Measurements from ENCODE around the gene ZNF426.
"Not testable (repeated sequence)": the region's sequence is repeated elsewhere in the genome, so short reads cannot be mapped to it uniquely, and the experiment has no call there.

ZNF426 gene

DNA sequence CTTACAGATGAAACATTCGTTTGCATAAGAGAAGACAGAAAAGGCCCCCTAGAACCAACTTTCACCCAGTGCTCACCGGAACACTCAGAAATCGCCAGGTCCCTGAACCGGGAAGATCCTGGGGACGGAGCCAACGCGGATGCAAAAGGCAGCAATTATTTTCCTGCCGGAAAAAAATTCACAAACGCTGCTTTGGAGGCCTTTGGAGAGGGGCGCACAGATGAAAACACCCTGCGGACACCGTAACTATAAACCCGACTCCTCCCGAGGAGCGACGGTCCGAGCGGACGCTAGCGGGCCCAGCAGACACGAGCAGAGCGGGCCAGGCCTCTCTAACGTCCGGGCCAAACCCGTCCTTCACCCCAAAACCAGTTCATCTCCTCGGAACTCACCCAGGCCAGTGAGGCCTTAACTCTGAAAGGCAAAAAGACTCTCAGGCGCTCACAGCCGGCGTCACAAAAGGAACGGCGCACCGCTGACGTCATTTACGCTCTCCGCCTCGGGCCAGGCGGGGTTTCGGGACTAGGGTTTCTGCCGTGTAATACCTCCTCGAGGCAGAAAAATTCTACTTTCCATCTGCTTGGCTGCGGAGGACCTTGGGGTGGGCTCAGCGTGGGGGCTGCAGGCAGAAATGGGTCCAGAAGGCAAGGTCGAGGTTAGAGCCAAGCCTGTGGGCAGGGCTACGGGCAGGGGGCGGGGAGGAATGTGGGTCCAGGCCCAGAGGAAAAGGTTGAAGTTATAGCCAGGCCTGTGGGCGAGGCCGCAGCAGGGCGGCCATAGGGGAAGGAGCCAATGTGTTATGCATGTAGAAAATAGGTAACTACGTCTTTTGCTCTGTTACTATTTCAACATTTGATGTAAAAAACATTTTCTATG lies at the start of gene ZNF426:
ZNF426 (minus strand) TSS at position 463 of the 876 bp plus-strand sequence. CDS start 2,413 bp downstream, outside the sequence.
- peak; percentile 81 for DNase-seq

DNA sequence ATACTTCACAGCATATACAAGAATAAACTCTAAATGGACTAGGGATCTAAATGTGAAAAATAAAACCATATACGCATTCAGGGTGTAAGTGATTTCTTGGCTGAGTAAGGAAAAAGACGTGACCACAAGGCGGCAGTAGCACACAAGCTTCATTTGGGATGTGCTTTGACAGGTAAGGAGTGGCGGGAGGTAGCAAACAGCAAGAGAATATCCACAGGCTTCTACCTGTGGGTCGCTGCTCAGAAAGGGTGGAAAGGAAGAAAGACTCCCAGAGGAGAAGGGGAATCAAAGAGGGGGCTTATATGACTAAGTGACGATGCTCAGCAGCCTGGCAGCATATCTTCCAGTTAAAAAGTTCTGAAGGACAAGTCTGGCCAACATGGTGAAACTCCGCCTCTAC lies 48.3 kb upstream of the ZNF426 start:
- DNase-seq, result peak; percentile 65

- peak; percentile 84 for DNase-seq
These were observed 45.8 kb upstream of the ZNF426 start, which contains the start of gene ZNF121 for GRCh38 chr19:9584073-9584833. TSS of gene ZNF121 (minus strand) at chr19:9584504. CDS start at chr19:9568097, 16,407 bp downstream.

DNA sequence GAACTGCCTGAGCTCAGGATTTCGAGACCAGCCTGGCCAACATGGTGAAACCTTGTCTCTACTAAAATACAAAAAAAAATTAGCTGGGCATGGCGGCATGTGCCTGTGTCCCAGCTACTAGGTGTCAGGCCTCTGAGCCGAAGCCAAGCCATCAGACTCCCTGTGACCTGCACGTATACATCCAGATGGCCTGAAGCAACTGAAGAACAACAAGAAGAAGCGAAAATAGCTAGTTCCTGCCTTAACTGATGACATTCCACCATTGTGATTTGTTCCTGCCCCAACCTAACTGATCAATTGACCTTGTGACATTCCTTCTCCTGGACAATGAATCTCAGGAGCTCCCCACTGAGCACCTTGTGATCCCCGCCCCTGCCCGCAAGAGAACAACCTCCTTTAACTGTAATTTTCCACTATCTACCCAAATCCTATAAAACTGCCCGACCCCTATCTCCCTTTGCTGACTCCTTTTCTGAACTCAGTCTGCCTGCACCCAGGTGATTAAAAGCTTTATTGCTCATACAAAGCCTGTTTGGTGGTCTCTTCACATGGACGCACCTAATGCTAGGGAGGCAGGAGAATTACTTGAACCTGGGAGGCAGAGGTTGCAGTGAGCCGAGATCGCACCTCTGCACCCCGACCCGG lies 43.8 kb upstream of the ZNF426 start:
- DNase-seq, result not testable (repeated sequence)

- no peak for DNase-seq
These were observed 42.3 kb upstream of the ZNF426 start for GRCh38 chr19:9580728-9581127.

GRCh38 chr19:9570255-9570654 lies 31.8 kb upstream of the ZNF426 start:
- DNase-seq, result no peak

GRCh38 chr19:9566729-9567128 lies 28.3 kb upstream of the ZNF426 start:
- no peak for DNase-seq

- no peak for DNase-seq
These were observed 27.7 kb upstream of the ZNF426 start for GRCh38 chr19:9565900-9566705.

GRCh38 chr19:9552536-9553274 lies 14.3 kb upstream of the ZNF426 start:
- DNase-seq, result no peak

DNA sequence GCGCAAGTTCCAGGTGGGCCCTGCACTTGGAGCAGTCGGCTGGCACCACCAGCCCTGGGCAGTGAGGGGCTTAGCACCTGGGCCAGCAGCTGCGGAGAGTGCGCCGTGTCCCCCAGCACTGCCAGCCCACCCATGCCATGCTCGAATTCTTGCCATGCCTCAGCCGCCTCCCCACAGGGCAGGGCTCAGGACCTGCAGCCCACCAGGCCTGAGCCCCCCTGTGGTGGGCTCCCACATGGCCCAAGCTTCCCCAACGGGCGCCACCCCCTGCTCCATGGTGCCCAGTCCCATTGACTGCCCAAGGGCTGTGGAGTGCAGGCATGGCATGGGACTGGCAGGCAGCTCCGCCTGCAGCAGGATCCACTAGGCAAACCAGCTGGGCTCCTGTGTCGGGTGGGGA lies 9.4 kb upstream of the ZNF426 start:
- no peak for DNase-seq

- DNase-seq, result not testable (repeated sequence)
These were observed 2.8 kb upstream of the ZNF426 start for GRCh38 chr19:9541281-9541680.

GRCh38 chr19:9539921-9540320 lies 1.5 kb upstream of the ZNF426 start:
- not testable (repeated sequence) for DNase-seq

GRCh38 chr19:9539201-9539600 lies 756 bp upstream of the ZNF426 start:
- not testable (repeated sequence) for DNase-seq

- DNase-seq, result no peak
These were observed 2.5 kb downstream of the ZNF426 start for GRCh38 chr19:9535934-9536333.

DNA sequence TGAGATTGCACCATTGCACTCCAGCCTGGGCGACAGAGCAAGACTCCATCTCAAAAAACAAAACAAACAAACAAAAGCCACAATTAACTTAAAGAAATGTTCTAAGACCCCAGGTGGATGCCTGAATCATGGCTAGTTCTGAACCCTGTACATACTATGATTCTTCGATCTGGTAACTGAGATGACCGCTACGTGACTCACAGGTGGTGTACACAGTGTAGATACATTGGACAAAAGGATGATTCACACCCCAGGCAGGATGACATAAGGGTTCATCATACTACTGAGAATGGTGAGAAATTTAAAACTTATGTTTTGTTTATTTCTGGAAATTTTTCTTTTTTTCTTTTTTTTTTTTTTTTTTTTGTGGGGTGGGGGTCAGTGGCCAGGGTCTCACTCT lies 6.5 kb downstream of the ZNF426 start:
- DNase-seq, result no peak

DNA sequence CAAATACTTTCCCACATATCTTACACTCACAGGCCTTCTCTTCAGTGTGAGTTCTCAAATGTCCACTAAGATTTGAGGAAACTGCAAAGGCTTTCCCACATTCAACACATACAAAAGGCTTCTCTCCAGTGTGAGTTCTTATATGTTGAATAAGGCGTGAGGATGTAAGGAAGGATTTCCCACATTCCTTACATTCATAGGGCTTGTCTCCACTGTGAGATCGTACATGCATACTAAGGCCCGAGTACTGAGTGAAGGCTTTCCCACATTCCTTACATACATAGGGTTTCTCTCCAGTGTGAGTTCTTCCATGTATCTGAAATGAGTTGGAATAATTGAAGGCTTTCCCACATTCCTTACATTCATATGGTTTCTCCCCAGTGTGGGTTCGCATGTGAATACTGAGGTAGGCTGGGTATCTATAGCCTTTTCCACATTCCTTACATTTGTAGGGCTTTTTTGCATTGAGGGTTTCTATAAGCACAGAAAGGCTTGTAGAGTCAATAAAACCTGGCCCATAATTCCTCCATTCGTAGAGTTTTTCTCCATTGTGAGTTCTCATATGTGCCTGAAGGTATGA lies 9.6 kb downstream of the ZNF426 start:
- DNase-seq, result no peak

DNA sequence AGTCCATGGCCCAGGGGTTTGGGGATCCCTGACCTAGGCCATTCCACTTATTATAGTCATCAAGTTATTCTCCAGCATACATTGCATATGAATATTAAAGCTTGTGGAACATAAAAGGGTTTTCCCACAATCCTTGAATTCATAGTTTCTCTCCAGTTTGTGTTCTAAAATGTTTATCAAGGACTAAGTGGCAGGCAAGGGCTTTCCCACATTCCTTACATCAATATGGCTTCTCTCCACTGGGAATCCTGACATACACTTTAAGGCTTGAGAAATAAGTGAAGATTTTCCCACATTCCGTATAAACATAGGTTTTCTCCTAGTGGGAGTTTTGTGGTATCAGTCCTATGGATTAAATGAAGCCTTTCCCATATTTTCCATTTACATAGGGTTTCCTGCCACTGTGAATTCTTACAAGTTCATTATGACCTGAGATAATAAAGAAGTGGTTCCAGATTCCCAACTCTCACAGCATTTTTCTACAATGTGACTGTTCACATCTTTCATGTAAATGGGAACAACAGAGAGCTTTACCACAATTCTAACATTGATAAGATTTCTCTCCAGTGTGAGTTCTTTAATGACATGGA lies 14.5 kb downstream of the ZNF426 start:
- DNase-seq, result no peak

DNA sequence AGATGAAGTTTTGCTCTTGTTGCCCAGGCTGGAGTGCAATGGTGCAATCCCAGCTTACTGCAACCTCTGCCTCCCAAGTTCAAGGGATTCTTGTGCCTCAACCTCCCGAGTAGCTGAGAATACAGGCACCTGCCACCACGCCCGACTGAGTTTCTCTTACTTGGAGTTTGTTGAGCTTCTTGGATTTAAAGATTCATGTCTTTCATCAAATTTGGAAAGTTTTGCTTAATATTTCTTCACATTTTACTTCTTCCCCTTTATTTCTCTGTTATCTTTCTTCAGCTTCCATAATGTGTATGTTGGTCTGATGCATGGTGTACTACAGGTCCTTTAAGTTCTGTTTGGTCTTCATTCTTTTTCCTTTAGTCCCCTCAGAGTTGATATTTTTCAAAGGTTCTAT lies 31.2 kb downstream of the ZNF426 start:
- no peak for DNase-seq

DNA sequence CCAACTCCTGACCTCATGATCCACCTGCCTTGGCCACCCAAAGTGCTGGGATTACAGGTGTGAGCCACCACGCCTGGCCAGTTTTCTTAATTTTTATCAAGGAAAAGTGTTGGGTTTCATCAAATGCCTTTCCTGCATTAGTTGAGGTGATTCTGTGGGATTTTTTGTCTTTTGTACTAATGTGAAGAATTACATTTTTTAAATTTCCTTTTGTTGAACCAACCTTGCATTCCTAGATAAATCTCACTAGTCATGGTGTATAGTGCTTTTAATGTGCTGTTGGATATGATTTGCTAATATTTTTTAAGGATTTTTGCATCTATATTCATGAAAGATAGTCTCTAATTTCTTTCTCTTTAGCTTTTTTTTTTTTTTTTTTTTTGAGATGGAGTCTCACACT lies 37.6 kb downstream of the ZNF426 start:
- no peak for DNase-seq

DNA sequence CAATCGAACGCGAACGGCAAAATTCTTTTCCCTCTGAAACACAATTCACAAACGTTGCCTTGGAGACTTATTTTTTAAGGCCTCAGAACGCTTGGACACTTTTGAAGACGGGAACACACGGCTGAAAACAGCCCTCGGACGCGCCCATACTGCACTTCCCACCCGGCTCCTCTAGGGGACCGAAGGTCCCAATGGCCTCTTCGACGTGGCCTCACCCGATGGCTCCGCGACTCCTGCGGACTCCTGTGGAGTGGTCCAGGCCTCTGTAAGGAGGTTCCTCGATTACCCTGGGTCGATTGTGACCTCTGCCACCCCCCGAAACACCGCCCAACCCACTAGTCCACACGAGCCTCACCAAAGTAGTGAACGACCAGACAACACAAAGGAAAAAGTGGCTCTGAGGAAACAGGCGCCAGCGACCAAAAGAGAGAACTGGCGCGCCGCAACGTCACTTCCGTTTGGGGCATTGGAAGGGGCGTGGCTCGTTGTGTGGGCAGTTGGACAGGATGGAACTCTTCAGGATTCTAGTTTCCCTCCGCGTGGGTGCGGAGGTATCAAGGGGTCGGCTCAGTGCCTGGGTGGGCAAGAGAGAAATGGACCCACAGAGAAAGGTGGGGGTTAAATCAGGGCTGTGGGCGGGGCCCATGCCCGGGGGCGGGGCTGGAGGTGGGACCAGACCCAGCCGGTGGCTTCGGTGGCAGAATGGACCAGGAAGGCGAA lies 40.1 kb downstream of the ZNF426 start, which contains the start of gene ZNF560:
ZNF560 (minus strand) TSS at position 434 of the 720 bp plus-strand sequence. CDS start 23,303 bp downstream, outside the sequence.
- DNase-seq, result no peak
